Non-pigmented ciliary epithelial cell (primary cell): ENCODE results near the gene CBX3.
"Not testable (repeated sequence)": the region's sequence is repeated elsewhere in the genome, so short reads cannot be mapped to it uniquely, and the experiment has no call there.

Source experiments
- DNase-seq: peaks from one replicate; pipeline ENCODE4 v3.0.0-alpha.2; 2010; ENCODE audit warnings: low read depth

The CBX3 gene

GRCh38 chr7:26201247-26202018 is at the start of gene CBX3:
TSS of gene CBX3 (plus strand) at chr7:26201745. CDS start at chr7:26202999, 1,254 bp downstream.
- DNase-seq: no peak

- peak; percentile 13 for DNase-seq
Measured at GRCh38 chr7:26151953-26152781, 49.4 kb upstream of the CBX3 start, which contains the start of gene NFE2L3. TSS of gene NFE2L3 (plus strand) at chr7:26152198. CDS start at chr7:26152499, 301 bp downstream.

- not testable (repeated sequence) for DNase-seq
Measured at GRCh38 chr7:26152782-26153240, 48.7 kb upstream of the CBX3 start.

- no peak for DNase-seq
Measured at GRCh38 chr7:26153241-26153822, 48.2 kb upstream of the CBX3 start.

GRCh38 chr7:26153823-26154783 is 47.4 kb upstream of the CBX3 start:
- DNase-seq: peak; percentile 35

- DNase-seq: peak; percentile 36
Measured at GRCh38 chr7:26155531-26156375, 45.8 kb upstream of the CBX3 start.

GRCh38 chr7:26156451-26157420 is 44.8 kb upstream of the CBX3 start:
- DNase-seq: peak; percentile 95

- DNase-seq: no peak
Measured at GRCh38 chr7:26157520-26158105, 43.9 kb upstream of the CBX3 start.

GRCh38 chr7:26159243-26159642 is 42.3 kb upstream of the CBX3 start:
- DNase-seq: peak; percentile 18

GRCh38 chr7:26160896-26161295 is 40.6 kb upstream of the CBX3 start:
- no peak for DNase-seq

GRCh38 chr7:26162431-26162830 is 39.1 kb upstream of the CBX3 start:
- DNase-seq: no peak

GRCh38 chr7:26163804-26164203 is 37.7 kb upstream of the CBX3 start:
- not testable (repeated sequence) for DNase-seq

- no peak for DNase-seq
Measured at GRCh38 chr7:26165950-26166683, 35.4 kb upstream of the CBX3 start.

GRCh38 chr7:26166684-26167266 is 34.8 kb upstream of the CBX3 start:
- no peak for DNase-seq

GRCh38 chr7:26167303-26167934 is 34.1 kb upstream of the CBX3 start:
- no peak for DNase-seq

- DNase-seq: no peak
Measured at GRCh38 chr7:26168458-26169023, 33.0 kb upstream of the CBX3 start.

- no peak for DNase-seq
Measured at GRCh38 chr7:26169271-26169670, 32.3 kb upstream of the CBX3 start.
